Activated T-helper 1 cell treated with Interleukin-2 at 50 U/mL for 16 hours (primary cell): Measurements from ENCODE around the gene RANBP6.
A peak's percentile ranks its signal among the peaks of the same experiment; 100 is the strongest.
"Not testable (repeated sequence)": the region's sequence is repeated elsewhere in the genome, so short reads cannot be mapped to it uniquely, and the experiment has no call there.

Experiments
- DNase-seq: peaks from one replicate; pipeline ENCODE4 v3.0.0-alpha.2; 2020; ENCODE audit warnings: low read depth

RANBP6 gene

GRCh38 chr9:6015278-6016157 is at the start of gene RANBP6:
RANBP6 (minus strand) TSS chr9:6015624; CDS start chr9:6015607, 17 bp downstream.
- peak; percentile 84 for DNase-seq

DNA sequence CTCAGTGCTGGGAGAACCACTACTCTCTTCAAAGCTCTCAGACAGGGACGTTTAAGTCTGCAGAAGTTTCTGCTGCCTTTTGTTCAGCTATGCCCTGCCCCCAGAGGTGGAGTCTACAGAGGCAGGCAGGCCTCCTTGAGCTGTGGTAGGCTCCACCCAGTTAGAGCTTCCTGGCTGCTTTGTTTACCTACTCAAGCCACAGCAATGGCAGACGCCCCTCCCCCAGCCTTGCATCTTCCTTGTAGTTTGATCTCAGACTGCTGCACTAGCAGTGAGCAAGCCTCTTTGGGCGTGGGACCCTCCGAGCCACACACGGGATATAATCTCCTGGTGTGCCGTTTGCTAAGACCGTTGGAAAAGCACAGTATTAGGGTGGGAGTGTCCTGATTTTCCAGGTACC is 47.7 kb upstream of the RANBP6 start:
- not testable (repeated sequence) for DNase-seq

DNA sequence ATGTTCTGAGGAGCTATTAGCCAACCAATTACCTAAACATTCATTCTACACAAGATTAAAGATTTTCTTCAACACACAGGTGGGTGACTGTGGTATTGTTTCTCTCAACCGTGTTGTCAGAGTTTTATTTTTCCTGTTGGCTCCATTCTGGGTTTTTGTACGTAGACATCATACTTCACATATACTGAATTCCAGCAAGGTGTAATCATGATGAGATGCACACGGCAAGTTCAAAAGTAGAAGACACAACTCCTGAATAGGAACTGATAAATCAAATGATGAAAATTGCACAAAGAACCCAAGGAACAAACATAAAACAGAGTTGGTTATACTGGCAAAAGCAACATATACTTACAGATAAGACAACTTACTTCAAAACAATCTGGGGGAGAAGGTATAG is 40.2 kb upstream of the RANBP6 start:
- DNase-seq, result no peak

DNA sequence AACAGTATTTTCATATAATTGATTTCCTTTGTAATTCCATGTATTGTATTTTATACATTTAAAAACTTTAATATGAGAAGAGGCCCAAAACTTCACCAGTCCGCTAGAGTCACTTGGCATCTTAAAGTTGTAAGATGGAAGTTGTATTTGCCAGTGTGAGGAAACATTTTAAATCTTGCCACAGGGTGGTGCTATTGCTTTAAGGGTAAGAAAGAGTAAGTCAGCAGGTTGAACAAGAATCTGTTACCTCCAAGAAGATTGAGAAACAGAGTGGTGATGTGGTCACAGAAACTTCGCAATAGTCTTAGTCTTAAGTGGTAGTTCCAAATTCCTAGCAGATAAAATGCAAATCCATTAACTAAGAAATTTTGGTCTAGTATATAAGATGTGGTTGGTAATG is 39.8 kb upstream of the RANBP6 start:
- no peak for DNase-seq

DNA sequence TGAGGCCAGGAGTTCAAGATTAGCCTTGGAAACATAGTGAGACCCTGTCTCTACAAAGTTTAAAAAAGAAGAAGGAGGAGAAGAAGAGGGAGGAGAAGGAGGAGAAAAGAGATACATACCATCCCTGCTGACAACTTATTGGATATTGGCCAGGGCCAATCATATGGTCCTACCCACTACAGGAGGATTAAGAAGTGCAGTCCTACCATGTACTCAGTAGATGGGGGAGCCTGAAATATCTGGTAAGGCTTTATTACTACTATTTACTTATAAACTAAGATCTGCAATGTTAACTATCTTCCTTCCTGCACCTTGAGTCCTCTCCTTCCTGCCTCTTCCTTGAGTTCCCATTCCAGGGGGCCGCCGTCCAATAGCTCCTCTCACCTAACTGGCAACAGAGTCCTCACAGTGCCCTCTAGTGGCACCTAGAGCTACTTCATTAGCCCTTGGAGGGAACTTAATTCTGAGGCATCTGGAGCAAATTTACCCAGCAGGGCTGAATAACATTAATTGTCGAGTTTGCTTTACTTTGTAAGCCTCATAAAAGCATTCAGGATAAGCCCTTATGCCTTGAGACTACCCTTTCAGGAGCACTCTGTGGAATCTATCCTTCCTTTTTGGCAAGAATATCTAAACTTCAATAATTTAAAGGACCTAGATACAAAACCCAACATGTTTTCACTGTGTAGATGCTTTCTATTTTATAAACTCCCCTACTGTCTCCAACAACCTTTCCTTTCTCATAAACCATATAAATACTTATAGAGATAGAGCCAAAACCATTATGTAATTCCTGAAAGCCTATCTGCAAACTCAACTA is 39.1 kb upstream of the RANBP6 start:
- DNase-seq, result peak; percentile 4

DNA sequence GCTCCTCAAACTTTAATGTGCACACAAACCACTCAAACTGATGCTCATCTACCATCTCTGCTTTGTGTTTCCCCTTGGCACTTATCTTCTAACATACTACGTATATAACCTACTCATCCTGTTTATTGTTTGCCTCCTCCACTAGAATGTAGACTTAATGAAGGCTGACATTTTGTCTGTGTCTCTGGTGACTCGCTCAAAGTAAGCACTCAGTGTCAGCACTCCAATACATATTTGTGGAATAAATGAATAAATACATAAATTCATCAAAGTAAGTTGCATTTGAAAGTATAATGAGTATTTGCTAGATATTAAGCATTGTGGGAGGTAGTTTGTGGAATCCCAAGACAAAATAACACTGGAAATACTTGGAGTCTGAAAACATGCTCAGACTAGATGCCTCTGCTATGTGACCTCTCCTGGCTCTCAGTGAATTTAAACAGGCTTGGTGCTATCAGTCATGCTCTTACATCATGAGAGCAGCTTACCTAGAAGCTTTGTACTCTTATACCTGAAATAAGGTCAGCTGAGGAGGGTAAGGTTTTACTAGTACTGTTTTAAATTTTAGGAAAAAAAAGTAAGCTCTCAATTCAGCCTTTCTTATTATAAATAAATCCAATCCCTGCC is 37.0 kb upstream of the RANBP6 start:
- no peak for DNase-seq

DNA sequence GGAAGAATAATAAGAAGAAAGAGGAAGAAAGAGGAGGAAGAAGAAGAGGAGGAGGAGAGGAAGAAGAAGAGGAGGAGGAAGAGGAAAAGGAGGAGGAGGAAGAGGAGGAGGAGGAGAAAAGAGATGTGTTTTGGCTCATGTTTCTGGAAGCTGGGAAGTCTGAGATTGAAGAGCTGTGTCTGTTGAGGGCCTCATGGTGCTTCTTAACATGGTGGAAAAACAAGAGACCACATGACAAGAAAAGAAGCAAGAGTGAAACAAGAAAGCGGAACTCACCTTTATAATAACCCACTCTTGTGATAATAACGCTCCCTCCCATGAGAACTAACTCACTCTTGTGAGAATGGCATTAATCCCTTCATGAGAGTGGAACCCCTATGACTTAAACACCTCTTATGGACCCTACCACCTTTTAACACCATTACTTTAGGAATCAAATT is 36.1 kb upstream of the RANBP6 start:
- no peak for DNase-seq

- no peak for DNase-seq
Observed at GRCh38 chr9:6049798-6050197, 34.4 kb upstream of the RANBP6 start.

GRCh38 chr9:6048039-6048438 is 32.6 kb upstream of the RANBP6 start:
- DNase-seq, result no peak

GRCh38 chr9:6047020-6047419 is 31.6 kb upstream of the RANBP6 start:
- no peak for DNase-seq

GRCh38 chr9:6045364-6045763 is 29.9 kb upstream of the RANBP6 start:
- DNase-seq, result no peak

DNA sequence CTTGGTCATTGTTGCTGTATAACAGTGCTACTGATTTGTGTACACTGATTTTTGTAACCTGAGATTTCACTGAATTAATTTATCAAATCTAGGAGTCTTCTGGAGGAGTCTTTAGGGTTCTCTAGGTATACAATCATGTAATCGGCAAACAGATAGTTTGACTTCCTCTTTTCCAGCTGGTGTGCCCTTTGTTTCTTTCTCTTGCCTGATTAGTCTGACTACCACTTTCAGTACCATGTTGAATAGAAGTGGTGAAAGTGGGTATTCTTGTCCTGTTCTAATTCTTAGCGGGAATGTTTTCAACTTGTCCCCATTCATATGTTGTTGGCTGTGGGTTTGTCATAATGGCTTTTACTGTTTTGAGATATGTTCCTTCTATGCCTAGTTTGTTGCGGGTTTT is 24.7 kb upstream of the RANBP6 start:
- no peak for DNase-seq

GRCh38 chr9:6036391-6036790 is 21.0 kb upstream of the RANBP6 start:
- DNase-seq, result no peak

DNA sequence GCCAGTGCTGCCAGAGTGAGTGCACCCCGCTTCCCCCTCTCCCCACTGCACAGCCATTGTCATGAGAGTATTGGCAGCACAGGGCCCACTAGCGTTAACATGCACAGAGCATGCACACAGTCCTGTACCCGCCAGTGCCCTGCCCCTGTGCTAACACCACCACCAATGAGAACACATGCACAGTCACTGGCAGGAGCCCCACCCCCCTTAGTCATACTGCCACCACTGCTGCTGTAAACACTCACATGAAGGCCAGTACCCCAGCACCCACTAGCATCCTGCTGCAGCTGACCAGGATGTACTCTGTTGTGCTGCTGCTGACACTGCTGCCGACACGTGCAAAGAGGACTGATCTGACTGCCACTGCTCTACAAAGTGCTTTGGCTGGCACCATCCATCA is 19.5 kb upstream of the RANBP6 start:
- no peak for DNase-seq

DNA sequence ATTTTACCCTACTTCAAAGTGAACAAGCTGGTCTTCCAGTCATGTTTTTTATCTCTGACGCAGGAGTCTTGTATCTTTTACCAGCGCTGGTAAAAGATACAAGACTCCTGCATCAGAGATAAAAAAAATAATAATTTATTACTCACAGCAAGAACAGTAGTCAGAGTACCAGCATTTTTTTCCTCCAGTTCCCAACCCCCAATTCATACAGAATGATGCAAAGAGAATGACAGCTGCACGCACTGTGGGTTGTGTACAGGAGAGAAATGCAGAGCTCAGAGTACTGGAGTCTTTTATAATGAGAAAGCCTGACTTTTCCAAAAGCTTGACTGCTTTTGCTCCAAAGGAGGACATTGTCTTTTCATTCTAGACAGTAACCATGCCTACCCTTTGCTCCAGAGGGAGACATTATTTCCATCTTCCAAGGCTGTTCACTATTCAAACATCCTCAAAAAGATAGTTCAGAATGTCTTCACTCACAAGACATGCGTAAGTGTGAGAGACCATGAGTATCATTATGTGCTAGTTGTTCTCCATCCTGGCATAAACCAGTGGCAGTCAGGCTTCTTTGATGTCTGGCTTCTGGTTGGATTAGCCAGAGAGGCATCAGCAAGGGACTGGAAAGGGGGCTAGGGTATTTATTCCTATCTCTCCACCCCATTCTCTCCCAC is 14.3 kb upstream of the RANBP6 start:
- no peak for DNase-seq

- DNase-seq, result no peak
Observed at GRCh38 chr9:6024035-6024554, 8.7 kb upstream of the RANBP6 start.

DNA sequence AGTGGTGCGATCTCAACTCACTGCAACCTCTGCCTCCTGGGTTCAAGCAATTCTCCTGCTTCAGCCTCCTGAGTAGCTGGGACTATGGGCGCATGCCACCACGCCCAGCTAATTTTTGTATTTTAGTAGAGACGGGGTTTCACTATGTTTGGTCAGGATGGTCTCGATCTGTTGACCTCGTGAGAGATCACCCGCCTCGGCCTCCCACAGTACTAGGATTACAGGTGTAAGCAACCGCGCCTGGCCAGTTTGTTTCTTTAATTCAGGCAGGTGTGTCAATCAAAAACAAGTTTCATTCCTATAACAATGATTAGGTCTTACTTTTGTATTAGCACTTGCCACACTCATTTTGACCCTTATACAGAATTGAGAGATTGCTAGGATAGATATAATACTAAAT is 1.6 kb upstream of the RANBP6 start:
- DNase-seq, result not testable (repeated sequence)

DNA sequence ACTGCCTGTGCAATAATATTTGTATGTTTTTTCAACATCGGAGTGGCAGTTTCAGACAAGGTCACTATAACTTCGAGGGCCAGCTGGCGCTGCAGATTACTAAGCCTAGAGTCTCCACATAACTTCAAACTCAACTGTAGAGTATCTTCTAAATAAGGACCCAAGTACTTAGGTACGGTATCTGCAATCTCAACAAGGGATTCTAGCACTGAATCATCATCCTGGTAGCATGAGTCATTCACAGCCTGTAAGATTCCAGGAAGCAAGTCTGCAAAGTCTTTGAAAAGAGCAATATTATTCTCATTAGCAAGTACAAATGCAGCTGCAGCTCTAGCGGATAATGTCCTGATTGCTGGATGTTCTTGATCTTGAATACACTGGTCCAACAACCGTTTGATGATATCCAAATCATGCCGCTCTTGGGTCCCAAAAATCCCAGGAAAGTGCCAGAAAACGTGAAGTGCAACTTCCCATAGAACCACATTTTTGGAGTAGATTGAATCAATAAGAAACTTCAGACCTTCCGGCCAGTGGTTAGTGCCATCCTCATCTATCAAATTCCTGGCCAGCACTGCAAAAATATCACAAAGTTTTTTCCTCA is 654 bp downstream of the RANBP6 start:
- DNase-seq, result no peak

DNA sequence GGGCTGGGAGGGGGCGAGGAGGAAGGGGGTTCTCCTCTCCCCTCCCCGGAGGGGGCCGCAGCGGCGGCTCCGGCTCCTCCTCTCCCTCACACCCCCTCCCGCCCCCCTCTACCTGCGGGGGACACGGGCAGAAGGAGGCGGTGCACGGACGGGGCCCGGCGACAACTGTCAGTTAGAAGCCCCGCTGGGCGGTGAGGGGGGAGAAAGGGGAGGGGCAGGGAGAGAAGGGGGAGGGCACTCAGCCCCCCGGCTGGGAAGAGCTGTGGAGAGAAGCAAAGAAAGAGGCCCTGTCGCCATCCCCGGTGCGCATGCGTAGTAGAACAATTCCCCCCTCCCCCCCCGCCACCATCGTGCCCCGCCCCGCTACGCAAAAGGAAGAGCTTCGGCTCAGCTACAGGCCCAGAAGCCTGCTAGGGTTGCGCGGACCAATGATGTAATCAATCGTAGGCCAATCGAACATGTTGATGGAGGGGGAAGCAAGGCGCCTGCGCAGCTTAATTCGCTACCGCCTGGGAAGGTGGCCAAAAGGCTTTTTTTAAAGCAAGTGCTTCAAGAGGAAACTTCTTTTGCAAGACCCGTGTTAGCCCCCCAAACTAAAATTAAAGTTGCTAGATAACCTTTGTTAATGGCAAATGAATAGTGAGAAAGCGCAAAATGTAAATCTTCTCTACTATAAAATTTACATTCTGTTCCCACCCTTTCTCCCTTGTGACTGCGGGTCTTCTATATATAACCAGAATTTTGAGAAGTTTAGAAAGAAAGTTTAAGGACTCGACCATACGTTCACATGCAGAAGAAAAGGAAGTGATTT is 7.0 kb downstream of the RANBP6 start:
- DNase-seq, result peak; percentile 85

DNA sequence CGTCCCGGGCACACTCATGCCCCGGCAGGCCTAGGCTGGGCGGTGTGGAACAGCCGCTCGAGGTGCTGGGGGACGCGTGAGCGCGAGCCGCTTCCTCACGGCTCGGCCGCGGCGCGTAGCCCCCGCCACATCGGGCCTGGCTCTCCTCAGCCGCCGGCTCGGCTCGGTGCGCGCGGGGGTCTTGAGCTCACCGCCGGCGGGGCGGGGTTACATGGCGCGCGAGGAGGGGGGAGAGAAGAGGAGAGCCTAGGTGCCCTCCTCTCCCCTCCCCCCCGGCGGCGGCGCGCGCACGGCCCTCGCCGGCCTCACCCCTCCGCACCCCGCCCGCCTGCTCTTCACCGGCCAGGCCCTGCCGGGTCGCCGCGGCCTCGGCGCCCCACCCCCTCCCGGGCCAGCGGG is 7.7 kb downstream of the RANBP6 start:
- peak; percentile 64 for DNase-seq
